ENCODE measurements around the gene SSBP4.

Gene SSBP4

DNA sequence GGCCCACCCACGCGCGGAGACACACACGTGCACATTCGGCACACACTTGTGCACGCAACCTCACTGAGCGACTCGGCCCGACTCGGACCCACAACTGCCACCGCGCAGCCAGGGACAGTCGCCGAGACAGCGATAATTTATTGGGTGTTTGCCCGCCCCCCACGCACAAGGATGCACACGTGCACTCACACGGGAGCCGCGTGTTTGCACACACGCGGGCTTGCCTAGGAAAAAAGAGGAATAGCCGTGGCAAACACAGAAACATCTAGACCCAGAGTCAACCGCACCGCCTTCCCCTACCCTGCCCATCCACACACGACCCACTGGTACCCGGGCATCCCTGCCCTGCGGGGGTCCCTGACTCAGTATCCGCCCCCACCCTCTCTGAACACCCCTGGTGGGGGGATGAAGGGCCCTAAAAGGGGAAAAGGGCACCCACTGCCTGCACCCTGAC is 1.1 kb upstream of the SSBP4 start:
- H3K4me3 ChIP-seq (ENCODE audit: low read length): peak overlapping the region; percentile 90
- H3K9me2 ChIP-seq (replicated peaks; ENCODE audit: control insufficient read depth, low read length): no peaks in the 10 kb centered on the region
- H3K27me3 ChIP-seq (ENCODE audit: control insufficient read depth, low read length): no peaks in the 10 kb centered on the region
- H3K27ac ChIP-seq (ENCODE audit: low read depth, low read length): peak overlapping the region; percentile 87
- H3K9me3 ChIP-seq (ENCODE audit: control insufficient read depth, insufficient read depth, low read length): no peaks in the 10 kb centered on the region
- peaks cover 20% of the 10 kb centered on the region for H3K36me3 ChIP-seq (ENCODE audit: control insufficient read depth, low read length)
- peaks cover 4% of the 10 kb centered on the region; the same call in 1 of the 2 replicates for H4K20me1 ChIP-seq (ENCODE audit: control insufficient read depth, insufficient read depth, low read depth, low read length)
- no peak for TF ChIP-seq EZH2phosphoT487 (IDR thresholded peaks at IDR 0.05; ENCODE audit: borderline replicate concordance, low read length)
- TF ChIP-seq, protein P1, sequence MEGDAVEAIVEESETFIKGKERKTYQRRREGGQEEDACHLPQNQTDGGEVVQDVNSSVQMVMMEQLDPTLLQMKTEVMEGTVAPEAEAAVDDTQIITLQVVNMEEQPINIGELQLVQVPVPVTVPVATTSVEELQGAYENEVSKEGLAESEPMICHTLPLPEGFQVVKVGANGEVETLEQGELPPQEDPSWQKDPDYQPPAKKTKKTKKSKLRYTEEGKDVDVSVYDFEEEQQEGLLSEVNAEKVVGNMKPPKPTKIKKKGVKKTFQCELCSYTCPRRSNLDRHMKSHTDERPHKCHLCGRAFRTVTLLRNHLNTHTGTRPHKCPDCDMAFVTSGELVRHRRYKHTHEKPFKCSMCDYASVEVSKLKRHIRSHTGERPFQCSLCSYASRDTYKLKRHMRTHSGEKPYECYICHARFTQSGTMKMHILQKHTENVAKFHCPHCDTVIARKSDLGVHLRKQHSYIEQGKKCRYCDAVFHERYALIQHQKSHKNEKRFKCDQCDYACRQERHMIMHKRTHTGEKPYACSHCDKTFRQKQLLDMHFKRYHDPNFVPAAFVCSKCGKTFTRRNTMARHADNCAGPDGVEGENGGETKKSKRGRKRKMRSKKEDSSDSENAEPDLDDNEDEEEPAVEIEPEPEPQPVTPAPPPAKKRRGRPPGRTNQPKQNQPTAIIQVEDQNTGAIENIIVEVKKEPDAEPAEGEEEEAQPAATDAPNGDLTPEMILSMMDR (IDR thresholded peaks at IDR 0.05; ENCODE audit: low read depth, low read length, poor library complexity, severe bottlenecking): no peak
- peak overlapping the region; percentile 78 for H3K4me2 ChIP-seq (ENCODE audit: low read length)
- peaks cover 74% of the 10 kb centered on the region for H3K4me1 ChIP-seq (ENCODE audit: control insufficient read depth, low read length)
- peaks cover 36% of the 10 kb centered on the region for H3F3A ChIP-seq (ENCODE audit: control insufficient read depth, insufficient read depth)
- peaks cover 36% of the 10 kb centered on the region for H3K79me2 ChIP-seq (ENCODE audit: control insufficient read depth, low read length)

DNA sequence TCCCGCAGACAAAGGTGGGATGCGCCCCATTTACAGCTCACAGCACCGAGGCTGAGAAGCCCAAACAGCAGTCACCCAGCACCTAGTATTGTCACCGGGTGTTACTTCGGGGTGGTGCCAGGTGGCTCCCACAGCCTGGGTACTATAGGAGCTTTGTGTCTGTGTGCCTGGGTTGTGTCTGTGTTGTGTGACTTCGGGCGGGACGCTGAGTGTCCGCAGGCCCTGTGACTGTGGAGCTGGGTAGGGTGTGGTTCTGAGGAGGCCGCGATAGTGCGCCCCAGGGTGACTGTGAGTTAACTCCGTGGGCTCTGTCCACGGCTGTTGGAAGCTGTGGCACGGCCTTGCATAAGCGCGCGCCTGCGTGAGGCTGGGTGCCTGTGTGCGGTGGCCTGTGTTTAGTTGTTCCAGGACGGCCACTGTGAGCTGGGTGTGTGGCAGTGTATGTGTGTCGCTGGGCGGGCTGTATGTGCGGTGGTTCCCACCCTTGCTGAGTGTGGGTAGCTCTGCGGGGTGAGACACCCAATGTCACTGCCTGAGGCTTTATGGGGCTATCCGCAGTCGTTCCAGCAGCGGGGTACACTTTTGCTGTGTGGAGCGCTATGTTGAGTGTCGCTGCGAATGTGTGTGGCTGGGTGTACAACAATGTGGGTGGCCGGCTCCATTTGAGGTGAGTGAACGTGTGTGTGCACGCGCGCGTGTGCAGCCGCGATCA is 559 bp upstream of the SSBP4 start:
- Histone ChIP-seq H3F3A (ENCODE audit: control insufficient read depth, insufficient read depth) (peaks cover 36% of the 10 kb centered on the region), H3K4me1 (ENCODE audit: control insufficient read depth, low read length) (peaks cover 79% of the 10 kb centered on the region), H3K9me3 (ENCODE audit: control insufficient read depth, insufficient read depth, low read length) (no peaks in the 10 kb centered on the region), H4K20me1 (ENCODE audit: control insufficient read depth, insufficient read depth, low read depth, low read length) (peaks cover 9% of the 10 kb centered on the region; the same call in 1 of the 2 replicates), H3K4me2 (ENCODE audit: low read length) (peak overlapping the region; percentile 78), H3K27ac (ENCODE audit: low read depth, low read length) (peak overlapping the region; percentile 87), H3K4me3 (ENCODE audit: low read length) (peak overlapping the region; percentile 90), H3K79me2 (ENCODE audit: control insufficient read depth, low read length) (peaks cover 42% of the 10 kb centered on the region), H3K27me3 (ENCODE audit: control insufficient read depth, low read length) (no peaks in the 10 kb centered on the region), H3K36me3 (ENCODE audit: control insufficient read depth, low read length) (peaks cover 26% of the 10 kb centered on the region), H3K9me2 (replicated peaks; ENCODE audit: control insufficient read depth, low read length) (no peaks in the 10 kb centered on the region)
- TF ChIP-seq, protein P1 (IDR thresholded peaks at IDR 0.05; ENCODE audit: low read depth, low read length, poor library complexity, severe bottlenecking): no peak
- TF ChIP-seq EZH2phosphoT487 (IDR thresholded peaks at IDR 0.05; ENCODE audit: borderline replicate concordance, low read length): no peak

DNA sequence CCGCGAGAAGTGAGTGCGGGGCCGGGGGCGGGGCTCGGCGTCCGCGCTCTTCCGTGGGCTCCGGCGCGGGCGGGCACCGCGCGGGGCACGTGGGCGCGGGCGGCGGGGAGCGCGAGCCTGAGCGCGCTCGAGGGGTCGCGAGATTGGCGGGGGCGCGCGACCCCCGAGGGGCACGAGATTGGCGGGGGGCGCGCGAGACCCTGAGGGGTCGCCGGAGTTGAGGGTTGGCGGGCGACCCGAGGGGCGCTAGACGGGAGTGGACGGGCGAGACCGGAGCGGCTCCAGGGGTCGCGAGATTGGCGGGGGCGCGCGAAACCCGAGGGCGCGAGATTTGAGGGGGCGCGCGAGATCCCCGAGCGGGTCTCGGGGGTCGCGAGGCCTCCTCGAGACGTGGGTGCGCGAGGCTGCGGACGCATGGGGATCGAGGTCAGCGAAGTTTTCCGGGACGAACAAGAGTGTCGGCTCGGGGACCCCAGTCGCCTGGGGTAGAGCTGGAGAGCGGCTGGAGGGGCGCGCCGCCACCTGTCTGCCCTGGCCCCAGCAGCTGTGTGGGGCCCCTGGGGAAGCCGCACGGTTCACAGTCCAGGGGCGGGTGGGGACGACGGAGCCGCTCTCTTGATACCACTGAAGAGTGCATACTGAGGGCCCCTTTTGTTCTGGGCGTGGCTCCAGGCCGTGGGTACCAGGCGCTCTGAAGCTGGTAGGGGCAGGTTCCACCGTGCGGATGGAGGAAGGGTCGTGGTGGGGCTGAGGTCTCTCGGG is 682 bp downstream of the SSBP4 start:
- Histone ChIP-seq H3K4me3 (ENCODE audit: low read length) (peak overlapping the region; percentile 90), H3K9me3 (ENCODE audit: control insufficient read depth, insufficient read depth, low read length) (no peaks in the 10 kb centered on the region), H3K4me1 (ENCODE audit: control insufficient read depth, low read length) (peaks cover 86% of the 10 kb centered on the region), H4K20me1 (ENCODE audit: control insufficient read depth, insufficient read depth, low read depth, low read length) (peaks cover 17% of the 10 kb centered on the region; the same call in 1 of the 2 replicates), H3K27ac (ENCODE audit: low read depth, low read length) (peak overlapping the region; percentile 87), H3F3A (ENCODE audit: control insufficient read depth, insufficient read depth) (peaks cover 34% of the 10 kb centered on the region), H3K36me3 (ENCODE audit: control insufficient read depth, low read length) (peaks cover 29% of the 10 kb centered on the region), H3K27me3 (ENCODE audit: control insufficient read depth, low read length) (no peaks in the 10 kb centered on the region), H3K9me2 (replicated peaks; ENCODE audit: control insufficient read depth, low read length) (no peaks in the 10 kb centered on the region), H3K4me2 (ENCODE audit: low read length) (peak overlapping the region; percentile 79), H3K79me2 (ENCODE audit: control insufficient read depth, low read length) (peaks cover 55% of the 10 kb centered on the region)
- TF ChIP-seq, protein P1 (IDR thresholded peaks at IDR 0.05; ENCODE audit: low read depth, low read length, poor library complexity, severe bottlenecking): no peak
- no peak for TF ChIP-seq EZH2phosphoT487 (IDR thresholded peaks at IDR 0.05; ENCODE audit: borderline replicate concordance, low read length)
